DMS79 (cell line): ENCODE data around the gene PET100.

ENCODE experiments used
- DNase-seq: peaks from one replicate; lab custom pipeline; 2025; lab: John Stamatoyannopoulos, UW

The PET100 gene

DNA sequence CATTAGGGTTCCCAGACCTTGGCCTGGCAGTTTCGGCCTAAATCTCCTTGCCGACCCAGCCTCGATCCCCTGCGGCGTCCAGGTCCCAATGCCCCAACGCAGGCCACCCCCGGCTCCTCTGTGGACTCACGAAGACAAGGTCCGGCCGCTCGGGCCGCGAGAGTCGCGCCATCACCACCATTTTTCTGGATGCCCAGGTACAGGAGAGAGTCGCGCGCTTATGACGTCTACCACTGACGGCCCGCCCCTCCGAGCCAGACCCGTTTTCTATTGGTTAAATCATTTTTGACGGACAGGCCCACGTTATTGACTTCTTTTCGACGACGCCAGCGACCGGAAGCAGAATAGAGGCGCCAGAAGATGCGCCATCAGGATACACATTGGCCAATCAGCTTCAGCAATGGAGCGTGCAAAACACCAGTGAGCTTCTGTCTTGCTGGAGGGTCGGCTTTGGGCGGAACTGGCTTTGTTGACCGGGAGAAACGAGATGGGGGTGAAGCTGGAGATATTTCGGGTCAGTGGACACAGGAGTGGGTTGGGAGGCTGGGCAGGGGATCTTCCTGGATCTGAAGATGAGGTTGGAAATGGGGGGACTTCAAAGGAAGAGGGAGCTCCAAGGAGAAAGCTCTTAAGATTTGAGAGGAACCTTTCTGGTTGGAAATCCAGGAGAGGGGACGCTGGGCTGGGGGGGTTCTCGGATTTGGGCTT is at the start of gene PET100, which contains the start of gene XAB2:
Gene PET100, plus strand, starts transcription at position 447 of the 708 bp plus-strand sequence. Its CDS starts 41 bp downstream, at position 488.
Gene XAB2, minus strand, starts transcription at position 199 of the 708 bp plus-strand sequence. Its CDS starts 18 bp downstream, at position 181.
- peak; percentile 97 for DNase-seq

- no peak for DNase-seq
Measured at GRCh38 chr19:7582446-7582845, 47.1 kb upstream of the PET100 start.

DNA sequence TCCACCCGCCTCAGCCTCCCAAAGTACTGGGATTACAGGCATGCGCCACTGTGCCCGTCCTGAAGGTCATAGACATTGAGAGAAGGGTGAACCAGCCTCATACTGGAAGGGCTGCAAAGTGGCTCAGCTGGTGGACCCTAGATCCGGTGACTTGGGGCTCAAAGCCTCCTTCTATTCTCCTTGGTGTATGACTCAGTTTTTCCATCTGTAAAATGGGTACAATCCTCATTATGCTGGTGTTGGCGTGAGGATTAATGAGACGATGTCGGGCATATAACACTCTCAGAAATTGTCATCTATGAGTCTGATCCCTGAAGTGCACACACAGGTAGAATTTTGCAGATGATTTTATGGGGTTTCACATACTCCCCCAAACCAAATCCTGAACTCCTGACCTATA is 39.8 kb upstream of the PET100 start:
- DNase-seq, result no peak

- DNase-seq, result no peak
Measured at GRCh38 chr19:7590256-7590655, 39.3 kb upstream of the PET100 start.

DNA sequence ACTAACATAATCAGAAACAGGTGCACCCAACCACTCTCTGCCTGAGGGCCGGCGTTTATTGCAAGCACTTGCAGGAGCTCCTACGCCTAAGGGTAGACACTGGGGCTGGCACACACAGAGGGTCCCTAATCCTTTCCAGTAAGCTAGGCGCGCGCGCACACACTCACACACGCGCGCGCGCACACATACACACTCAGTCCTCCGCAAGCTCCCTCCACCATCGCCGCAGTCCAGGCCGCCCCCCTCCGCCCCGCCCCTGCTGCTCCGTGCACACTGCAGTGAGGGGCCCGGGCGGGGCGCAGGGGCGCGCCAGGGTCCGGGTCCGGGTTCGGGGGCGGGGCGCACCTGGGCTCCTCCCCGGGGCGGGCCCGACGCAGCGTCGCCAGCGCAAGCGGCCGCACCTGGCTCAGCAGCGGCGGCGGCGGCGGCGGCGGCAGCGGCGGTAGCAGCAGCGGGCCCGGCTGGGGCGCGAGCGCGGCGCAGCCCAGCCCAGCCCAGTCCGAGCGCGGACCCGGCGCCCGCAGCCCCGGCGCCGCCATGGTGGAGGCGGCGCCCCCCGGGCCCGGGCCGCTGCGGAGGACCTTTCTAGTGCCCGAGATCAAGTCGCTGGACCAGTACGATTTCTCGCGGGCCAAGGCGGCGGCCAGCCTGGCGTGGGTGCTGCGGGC is 34.0 kb upstream of the PET100 start, which contains the start of gene CAMSAP3:
Gene CAMSAP3, plus strand, starts transcription at position 398 of the 668 bp plus-strand sequence. Its CDS starts 140 bp downstream, at position 538.
- DNase-seq, result peak; percentile 77

DNA sequence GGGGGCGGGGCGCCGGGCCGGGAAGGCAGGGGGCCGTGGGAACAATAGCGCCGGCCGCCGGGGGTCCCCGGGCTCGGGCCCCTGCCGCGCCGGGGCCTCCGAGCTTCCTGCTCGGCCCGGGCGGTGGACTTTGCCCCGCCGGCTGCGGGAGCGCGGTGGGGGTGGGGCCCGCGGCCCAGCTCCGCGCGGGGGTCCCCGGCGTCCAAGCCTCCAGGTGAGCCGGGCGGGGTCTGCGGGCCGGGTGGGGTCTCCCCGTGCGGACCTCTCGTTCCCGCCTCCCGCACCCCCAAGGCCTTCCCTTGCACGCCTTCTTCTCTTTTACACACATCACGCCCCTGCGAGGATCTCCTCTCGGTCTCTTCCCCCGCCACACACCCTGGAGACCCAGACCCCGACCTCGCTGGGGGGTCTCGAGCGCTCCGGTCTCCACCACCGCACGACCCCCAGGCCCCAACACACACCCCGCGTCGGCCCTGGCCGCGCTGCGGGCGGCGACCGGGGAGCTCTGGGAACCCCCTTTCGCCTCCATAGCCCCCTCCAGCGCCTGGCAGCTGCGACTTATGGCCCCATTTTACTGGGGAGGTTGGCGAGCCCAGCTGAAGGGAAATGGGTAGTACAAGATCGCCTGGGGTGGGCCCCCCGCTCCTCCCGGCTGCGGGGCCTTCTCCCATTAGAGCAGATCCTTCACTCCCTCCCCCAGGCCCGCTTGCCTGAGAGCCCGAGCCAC is 33.2 kb upstream of the PET100 start:
- no peak for DNase-seq

GRCh38 chr19:7597689-7598088 is 31.9 kb upstream of the PET100 start:
- DNase-seq, result no peak

DNA sequence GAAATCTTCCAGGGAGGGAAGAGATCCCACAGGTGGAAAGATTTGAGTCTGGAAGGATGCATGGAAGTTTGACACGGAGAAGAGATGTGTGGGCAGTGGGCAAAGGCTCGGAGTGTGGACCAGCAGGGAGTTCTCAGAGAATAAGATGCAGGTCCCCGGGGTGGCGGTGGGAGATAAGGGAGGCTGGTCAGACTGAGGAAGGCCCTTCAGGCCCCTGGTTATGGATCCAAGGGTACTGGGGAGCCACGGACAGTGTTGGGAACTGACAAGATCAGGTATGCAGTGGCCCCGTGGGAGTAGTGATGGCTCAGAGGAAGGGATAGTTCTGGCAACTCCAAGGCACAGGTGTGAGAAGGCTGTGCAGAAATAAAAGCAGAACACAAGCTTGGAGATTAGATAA is 31.4 kb upstream of the PET100 start:
- DNase-seq, result no peak

DNA sequence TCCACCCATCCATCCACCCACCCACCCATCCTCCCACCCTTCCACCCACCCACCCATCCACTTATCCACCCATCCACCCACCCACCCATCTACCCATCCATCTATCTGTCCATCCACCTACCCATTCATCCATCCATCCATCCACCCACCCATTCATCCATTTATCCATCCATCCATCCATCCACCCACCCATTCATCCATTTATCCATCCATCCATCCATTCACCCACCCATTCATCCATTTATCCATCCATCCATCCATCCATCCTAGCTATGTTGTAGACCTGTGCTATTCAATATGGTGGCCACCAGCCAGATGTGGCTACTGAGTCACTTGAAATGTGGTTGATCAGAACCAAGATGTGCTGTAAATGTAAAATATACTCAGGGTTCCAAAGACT is 28.9 kb upstream of the PET100 start:
- no peak for DNase-seq

DNA sequence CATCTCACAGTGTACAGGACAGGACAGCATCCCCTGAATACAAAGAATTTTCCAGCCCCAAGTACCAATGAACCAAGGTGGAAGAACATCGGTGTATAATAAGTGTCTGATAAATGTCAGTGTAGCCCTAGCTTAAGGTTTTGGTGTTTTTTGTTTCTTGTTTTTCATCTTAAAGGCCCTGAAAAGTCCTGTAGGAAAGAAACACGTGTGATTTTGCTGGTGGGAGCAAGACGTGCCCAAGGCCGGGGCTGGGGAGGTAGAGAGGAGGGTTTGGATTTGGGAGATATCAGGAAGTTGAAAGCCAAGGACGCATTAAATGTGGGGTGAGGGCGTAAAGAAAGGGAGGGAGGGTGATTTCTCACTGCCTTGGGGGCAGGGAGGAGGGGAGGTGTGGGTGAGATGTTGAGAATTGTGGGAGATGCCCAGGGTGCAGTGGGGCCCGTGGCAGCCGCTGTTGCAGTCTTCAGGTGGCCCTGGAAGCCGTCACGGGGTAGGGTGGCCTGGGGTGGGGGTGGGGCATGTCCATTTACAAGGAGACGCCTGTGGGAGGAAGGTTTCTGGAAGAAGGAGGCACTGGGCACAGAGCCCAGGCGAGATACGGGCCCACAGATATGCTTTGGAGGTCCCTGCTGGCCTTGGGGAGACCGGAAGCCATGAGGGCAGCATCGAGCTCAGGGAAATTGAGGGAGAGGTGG is 27.2 kb upstream of the PET100 start:
- peak; percentile 39 for DNase-seq

DNA sequence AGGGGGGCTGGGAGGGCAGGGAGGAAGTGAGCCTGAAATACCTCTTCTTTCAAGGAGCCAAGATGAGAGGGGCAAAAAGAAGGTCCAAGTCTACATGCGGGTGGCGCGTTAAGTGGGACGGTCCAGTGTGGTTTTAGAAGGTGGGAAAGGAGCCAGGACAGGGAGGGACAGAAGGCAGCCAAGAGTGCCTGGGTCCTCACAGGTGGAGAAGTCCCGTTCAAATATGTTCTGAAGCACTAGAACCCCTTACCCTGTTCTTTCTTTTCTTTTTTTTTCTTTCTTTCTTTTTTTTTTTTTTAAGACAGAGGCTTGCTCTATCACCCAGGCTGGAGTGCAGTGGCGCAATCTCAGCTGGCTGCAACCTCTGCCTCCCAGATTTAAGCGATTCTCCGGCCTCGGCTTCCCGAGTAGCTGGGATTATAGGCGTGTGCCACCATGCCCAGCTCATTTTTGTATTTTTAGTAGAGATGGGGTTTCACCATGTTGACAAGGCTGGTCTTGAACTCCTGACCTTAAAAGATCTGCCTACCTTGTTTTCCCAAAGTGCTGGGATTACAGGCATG is 26.6 kb upstream of the PET100 start:
- no peak for DNase-seq

DNA sequence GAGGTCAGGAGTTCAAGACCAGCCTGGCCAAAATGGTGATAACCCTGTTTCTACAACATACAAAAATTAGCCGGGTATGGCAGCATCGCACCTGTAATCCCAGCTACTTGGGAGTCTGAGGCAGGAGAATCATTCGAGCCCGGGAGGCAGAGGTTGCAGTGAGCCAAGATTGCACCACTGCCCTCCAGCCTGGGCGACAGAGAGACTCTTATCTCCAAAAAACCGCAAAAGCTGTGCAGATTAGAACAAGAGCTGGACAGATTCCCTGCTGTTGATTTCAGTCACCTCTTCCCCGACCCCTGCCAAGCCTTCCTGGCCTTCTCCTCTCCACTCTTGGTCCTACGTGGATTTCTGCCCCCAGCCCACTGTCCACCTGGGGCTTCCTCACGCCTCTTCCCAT is 25.7 kb upstream of the PET100 start:
- no peak for DNase-seq

DNA sequence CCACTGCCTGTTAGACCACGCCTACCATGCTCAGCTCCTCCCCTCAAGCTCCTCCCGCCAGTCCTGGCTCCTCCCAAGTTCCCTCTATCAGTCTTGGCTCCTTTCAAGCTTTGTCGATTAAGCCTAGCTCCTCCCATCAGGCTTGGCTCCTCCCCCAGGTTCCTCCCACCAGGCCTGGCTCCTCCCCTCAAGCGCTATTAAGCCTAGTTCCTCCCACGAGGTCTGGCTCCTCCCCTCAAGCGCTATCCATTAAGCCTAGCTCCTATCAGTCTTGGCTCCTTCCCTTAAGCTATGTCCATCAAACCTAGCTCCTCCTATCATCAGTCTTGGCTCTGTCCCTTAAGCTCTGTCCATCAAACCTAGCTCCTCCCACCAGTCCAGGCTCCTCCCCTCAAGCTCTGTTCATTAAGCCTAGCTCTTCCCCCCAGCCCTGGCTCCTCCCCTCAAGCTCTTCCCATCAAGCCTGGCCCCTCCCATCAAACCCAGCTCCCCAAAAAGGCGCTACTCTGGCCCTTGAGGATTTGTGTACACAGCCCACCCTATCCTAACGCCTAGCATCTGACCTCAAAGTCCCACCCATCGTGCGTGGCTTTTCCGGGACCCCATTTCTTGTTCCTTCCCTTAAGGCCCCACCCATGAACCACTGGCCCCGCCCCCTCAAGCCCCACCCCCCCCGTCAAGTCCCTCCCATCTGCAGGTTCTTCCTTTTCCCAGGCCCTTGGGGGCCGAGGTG is 23.9 kb upstream of the PET100 start:
- no peak for DNase-seq

- DNase-seq, result no peak
Measured at GRCh38 chr19:7606289-7606688, 23.3 kb upstream of the PET100 start.

DNA sequence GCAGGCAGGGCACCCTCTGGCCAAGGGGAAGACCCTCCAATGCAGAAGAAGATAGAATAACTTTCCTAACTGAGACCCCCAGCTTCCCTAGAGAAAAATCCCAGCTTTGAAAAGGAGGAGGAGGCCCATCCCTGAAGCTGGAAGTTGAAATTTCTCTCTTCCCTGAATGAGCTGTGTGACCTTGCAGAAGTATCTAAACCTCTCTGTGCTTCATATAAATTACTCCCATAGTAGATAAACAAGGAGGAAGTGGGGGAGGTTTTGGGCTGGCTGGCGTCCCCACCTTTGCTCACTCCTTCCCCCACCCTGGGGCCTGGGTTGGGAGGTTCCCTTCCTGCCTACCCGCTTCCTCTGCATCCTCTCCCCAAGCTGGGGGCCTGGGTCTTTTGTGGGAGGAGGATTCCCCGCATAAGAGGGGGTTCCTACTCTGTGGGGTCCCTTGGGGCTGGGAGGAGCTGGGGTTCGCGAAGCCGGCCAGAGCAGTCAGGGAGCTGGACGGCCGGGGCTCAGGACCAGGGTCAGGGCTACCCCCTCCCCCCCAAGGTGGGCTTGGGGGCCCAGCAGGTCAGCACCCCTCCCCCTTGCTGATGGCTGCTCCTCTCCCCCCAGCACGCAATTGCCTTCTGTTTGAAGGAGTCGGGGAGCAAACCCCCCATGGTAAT is 22.2 kb upstream of the PET100 start:
- no peak for DNase-seq

DNA sequence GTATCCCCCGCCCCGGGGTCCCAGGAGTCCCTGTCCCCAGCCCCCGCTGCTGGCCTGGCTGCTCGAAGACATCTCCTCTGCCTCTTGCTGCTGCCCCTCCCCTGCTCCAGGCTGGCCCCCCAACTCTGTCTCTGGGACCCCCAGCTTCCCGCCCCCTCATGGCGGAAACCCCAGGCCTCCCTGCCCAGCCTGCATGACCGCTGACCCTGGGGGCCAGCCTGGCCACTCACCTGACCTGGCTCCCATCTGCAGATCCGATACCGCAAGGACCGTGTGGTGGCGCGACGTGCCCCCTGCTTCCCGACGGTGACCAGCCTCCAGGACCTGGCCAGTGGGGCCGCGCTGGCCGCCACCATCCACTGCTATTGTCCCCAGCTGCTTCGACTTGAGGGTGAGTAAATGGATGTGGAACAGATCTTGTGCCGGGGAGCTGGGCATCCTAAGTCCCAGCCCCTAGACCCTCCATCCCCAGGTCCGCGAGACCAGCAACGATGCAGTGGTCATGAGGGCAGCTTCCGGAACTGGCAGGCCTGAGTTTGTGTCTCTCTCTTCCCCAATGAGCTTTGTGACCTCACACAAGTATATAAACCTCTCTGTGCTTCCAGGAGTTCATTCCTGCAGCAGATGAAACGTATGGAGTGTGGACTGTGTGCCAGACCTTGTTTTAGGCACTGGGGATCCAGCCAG is 21.6 kb upstream of the PET100 start:
- DNase-seq, result no peak

GRCh38 chr19:7610491-7611240 is 18.9 kb upstream of the PET100 start:
- DNase-seq, result no peak

GRCh38 chr19:7611541-7612279 is 17.9 kb upstream of the PET100 start:
- DNase-seq, result no peak
